Prostate gland (tissue), 2 donors: Measurements from ENCODE around the gene BTBD9.

Experiments
- CTCF ChIP-seq, 4 experiments: fragments of 200-600 bp in 2 of 4; fragments of 450-650 bp in 2 of 4; sonication (generic) in 2 of 4; IDR thresholded peaks; 1 replicate in 3 of 4; 2 replicates in 1 of 4; pipeline ENCODE4 v1.5.1; 2016 to 2019; ENCODE audit warnings: antibody characterized with exemption in 4 of 4, mild to moderate bottlenecking in 2 of 4, moderate library complexity in 2 of 4
- POLR2A ChIP-seq: fragments of 450-650 bp; IDR thresholded peaks from one replicate; pipeline ENCODE4 v1.6.1; 2016; ENCODE audit warnings: antibody characterized with exemption, mild to moderate bottlenecking

GRCh38 chr6:38213251-38213658, 426.5 kb downstream of the BTBD9 start:
- TF ChIP-seq CTCF (IDR thresholded peaks at IDR 0.05), result no peak
- TF ChIP-seq POLR2A, result no peak
